OCI-LY7 (cell line): ENCODE measurements around the gene RSPH6A. TPM values are rescaled to one million over a fixed set of nuclear protein-coding genes. Genes with fewer than 3 reads are reported as not detected.

Source experiments
- BruUV-seq: library from RNA; stranded (reverse); fragments of 400-500 nt; replicated peaks from 2 replicates; lab custom pipeline; 2021; lab: Mats Ljungman, UMichigan
- CTCF ChIA-PET: fragments of 300-600 bp; sonication (Branson Sonifier 250); formaldehyde crosslinking; loops from one replicate; lab custom pipeline; 2022; ENCODE audit warnings: antibody characterized with exemption; ENCODE audit not compliant: unreplicated experiment; lab: Charles Lee
- POLR2A ChIA-PET: fragments of 300-600 bp; sonication (Branson Sonifier 250); formaldehyde crosslinking; loops from one replicate; lab custom pipeline; 2022; ENCODE audit warnings: antibody characterized with exemption; lab: Charles Lee
- DNase-seq: peaks from one replicate; pipeline ENCODE4 v3.0.0-alpha.2; 2015; ENCODE audit warnings: low spot score
- H2AFZ ChIP-seq: fragments of 200-600 bp; sonication (generic), shearing (Covaris generic); 2 replicates; pipeline ENCODE4 v1.6.1; 2014; ENCODE audit warnings: mild to moderate bottlenecking, antibody characterized with exemption, low read length, moderate library complexity
- H3K27ac ChIP-seq: fragments of 200-600 bp; sonication (generic); 2 replicates; pipeline ENCODE4 v1.5.1; 2014; ENCODE audit warnings: mixed run types, low read depth, mild to moderate bottlenecking, moderate library complexity, low read length, inconsistent platforms; ENCODE audit not compliant: poor library complexity, severe bottlenecking
- H3K36me3 ChIP-seq: fragments of 200-600 bp; sonication (generic); 2 replicates; pipeline ENCODE4 v1.6.1; 2014; ENCODE audit warnings: mild to moderate bottlenecking, antibody characterized with exemption, low read length, moderate library complexity, mixed read lengths; ENCODE audit not compliant: insufficient read depth
- H3K4me1 ChIP-seq: fragments of 200-600 bp; sonication (generic); 2 replicates; pipeline ENCODE4 v1.5.1; 2014; ENCODE audit warnings: mild to moderate bottlenecking, low read length; ENCODE audit not compliant: insufficient read depth, poor library complexity, severe bottlenecking
- H3K4me2 ChIP-seq: fragments of 200-600 bp; sonication (generic); 2 replicates; pipeline ENCODE4 v1.6.1; 2014; ENCODE audit warnings: mild to moderate bottlenecking, low read length
- H3K4me3 ChIP-seq: fragments of 200-600 bp; sonication (generic); 2 replicates; pipeline ENCODE4 v1.5.1; 2014; ENCODE audit warnings: mild to moderate bottlenecking, low read depth, low read length; ENCODE audit not compliant: poor library complexity, severe bottlenecking
- H3K79me2 ChIP-seq: fragments of 200-600 bp; sonication (generic); 2 replicates; pipeline ENCODE4 v1.6.1; 2016; ENCODE audit warnings: low read depth, mild to moderate bottlenecking, low read length, moderate library complexity, mixed read lengths; ENCODE audit not compliant: insufficient read depth
- H3K9me2 ChIP-seq: fragments of 200-600 bp; sonication (generic); 2 replicates; pipeline ENCODE4 v1.6.1; 2016; ENCODE audit warnings: mild to moderate bottlenecking, low read length, mixed read lengths; ENCODE audit not compliant: insufficient read depth
- H3K9me3 ChIP-seq: fragments of 200-600 bp; sonication (generic); 2 replicates; pipeline ENCODE4 v1.6.1; 2014; ENCODE audit warnings: mild to moderate bottlenecking, mixed run types, low read length, mixed read lengths
- H4K20me1 ChIP-seq: fragments of 200-600 bp; sonication (generic); 2 replicates; pipeline ENCODE4 v1.6.1; 2014; ENCODE audit warnings: mild to moderate bottlenecking, antibody characterized with exemption, low read length, moderate library complexity, mixed read lengths; ENCODE audit not compliant: insufficient read depth
- EZH2phosphoT487 ChIP-seq: fragments of 200-600 bp; sonication (generic); IDR thresholded peaks from 2 replicates; pipeline ENCODE4 v1.6.1; 2018; ENCODE audit warnings: low read depth, borderline replicate concordance, mild to moderate bottlenecking, mixed run types, antibody characterized with exemption, low read length, moderate library complexity, mixed read lengths
- intact Hi-C: fragments of 100-400 bp; cut with micrococcal nuclease; formaldehyde crosslinking; loops from one replicate; pipeline ENCODE4 v1.10.0; 2022; ENCODE audit not compliant: unreplicated experiment
- total RNA-seq, 2 experiments: library from RNA; depleted of rRNA in 1 of 2; stranded (reverse); fragments of >200 nt in 1 of 2; shearing (Covaris generic) in 1 of 2; gene quantifications; 2 replicates each; pipeline ENCODE4 v1.2.3, GENCODE V29; 2014 to 2022
- TF ChIP-seq, protein P1 (sequence below): fragments of 200-600 bp; sonication (generic); conservative IDR thresholded peaks from 2 replicates; pipeline ENCODE4 v1.5.1; 2014; ENCODE audit warnings: mild to moderate bottlenecking, antibody characterized with exemption, low read length, moderate library complexity, mixed read lengths

RSPH6A gene
- total RNA-seq, 2 experiments from 2014 or later: 0.16 to 0.72 TPM

DNA sequence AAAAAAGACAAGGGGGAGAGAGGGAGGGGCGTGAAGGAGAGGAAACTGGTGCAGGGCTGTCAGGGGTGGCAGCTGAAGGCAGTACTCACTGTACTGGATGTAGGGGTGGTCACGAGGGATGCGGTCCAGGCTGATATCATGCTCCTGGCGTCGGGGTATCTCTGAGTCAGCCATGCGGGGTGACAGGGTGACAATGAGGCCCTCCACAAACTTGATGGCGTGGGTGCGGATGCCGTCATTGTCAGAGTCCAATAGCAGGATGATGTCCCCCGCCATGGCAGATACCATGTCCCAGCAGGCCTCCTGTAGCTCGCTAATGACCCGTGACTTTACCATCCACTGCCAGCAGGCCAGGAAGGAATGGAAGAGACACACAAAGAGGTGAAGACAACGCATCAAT is 32.6 kb upstream of the RSPH6A start:
- Histone ChIP-seq H3K27ac (no peak overlapping the region), H2AFZ (no peak overlapping the region), H3K9me3 (no peaks in the 10 kb centered on the region), H4K20me1 (no peaks in the 10 kb centered on the region), H3K79me2 (no peaks in the 10 kb centered on the region), H3K4me2 (no peak overlapping the region), H3K4me1 (no peaks in the 10 kb centered on the region), H3K4me3 (no peak overlapping the region), H3K9me2 (no peaks in the 10 kb centered on the region), H3K36me3 (peaks cover 98% of the 10 kb centered on the region)
- CTCF ChIA-PET: no interaction called here
- DNase-seq: no peak
- POLR2A ChIA-PET: no interaction called here
- BruUV-seq: no TSS peak
- TF ChIP-seq, protein P1, sequence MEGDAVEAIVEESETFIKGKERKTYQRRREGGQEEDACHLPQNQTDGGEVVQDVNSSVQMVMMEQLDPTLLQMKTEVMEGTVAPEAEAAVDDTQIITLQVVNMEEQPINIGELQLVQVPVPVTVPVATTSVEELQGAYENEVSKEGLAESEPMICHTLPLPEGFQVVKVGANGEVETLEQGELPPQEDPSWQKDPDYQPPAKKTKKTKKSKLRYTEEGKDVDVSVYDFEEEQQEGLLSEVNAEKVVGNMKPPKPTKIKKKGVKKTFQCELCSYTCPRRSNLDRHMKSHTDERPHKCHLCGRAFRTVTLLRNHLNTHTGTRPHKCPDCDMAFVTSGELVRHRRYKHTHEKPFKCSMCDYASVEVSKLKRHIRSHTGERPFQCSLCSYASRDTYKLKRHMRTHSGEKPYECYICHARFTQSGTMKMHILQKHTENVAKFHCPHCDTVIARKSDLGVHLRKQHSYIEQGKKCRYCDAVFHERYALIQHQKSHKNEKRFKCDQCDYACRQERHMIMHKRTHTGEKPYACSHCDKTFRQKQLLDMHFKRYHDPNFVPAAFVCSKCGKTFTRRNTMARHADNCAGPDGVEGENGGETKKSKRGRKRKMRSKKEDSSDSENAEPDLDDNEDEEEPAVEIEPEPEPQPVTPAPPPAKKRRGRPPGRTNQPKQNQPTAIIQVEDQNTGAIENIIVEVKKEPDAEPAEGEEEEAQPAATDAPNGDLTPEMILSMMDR: no peak
- no peak for TF ChIP-seq EZH2phosphoT487
- intact Hi-C loops: no loop called here

DNA sequence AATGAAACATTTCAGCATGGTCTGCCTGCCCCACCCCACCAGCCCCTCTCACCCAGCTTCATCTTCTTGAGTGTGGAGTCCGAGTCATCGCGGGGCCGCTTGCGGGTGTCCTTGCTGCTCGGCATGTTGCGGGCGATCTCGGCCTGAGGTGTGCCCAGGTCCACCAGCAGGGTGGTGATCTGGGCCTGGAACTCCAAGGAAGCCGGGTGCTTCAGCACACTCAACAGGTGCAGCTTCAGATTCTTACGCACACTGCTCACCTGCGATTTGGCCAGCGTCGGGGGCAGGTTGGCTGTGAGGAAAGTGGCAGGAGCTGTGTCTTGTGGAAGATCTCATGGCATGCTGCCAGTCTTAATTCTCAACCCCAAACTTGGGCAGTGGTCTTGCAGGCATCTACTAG is 27.1 kb upstream of the RSPH6A start:
- DNase-seq: no peak
- no peak overlapping the region for H3K4me3 ChIP-seq
- no peaks in the 10 kb centered on the region for H3K9me2 ChIP-seq
- no peak overlapping the region for H2AFZ ChIP-seq
- intact Hi-C loops: no loop called here
- H3K36me3 ChIP-seq: peaks cover 98% of the 10 kb centered on the region
- no peaks in the 10 kb centered on the region for H3K79me2 ChIP-seq
- ChIA-PET CTCF (no interaction called here), POLR2A (interaction anchor here (0.6 kb wide), 1 partner anchor 17 kb away, joined by 3 read pairs; no protein-coding TSS in a partner anchor)
- no peaks in the 10 kb centered on the region for H4K20me1 ChIP-seq
- no peaks in the 10 kb centered on the region for H3K4me1 ChIP-seq
- TF ChIP-seq, protein P1: no peak
- no peak for TF ChIP-seq EZH2phosphoT487
- no peak overlapping the region for H3K27ac ChIP-seq
- H3K9me3 ChIP-seq: peaks cover 4% of the 10 kb centered on the region; the same call in 1 of the 2 replicates
- no TSS peak for BruUV-seq
- H3K4me2 ChIP-seq: no peak overlapping the region

DNA sequence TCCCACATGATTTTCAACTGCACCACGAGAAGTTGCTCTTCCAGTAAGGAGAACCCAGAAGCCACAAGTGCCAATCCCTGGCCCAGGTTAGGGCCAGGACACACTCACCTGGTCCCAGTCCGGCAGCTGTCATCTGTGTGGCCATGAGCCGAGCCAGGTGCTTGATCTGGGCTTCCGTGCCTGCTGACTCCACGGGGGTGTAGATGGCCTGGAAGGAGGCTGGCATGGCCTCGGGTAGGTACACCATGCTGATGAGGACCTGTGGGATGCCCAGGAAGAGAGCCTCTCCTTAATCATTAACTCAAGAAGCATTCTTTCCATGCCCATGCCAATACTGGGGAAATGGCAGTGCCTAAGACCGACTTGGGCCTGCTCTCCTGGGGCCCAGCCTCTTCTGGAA is 19.9 kb upstream of the RSPH6A start:
- H3K79me2 ChIP-seq: no peaks in the 10 kb centered on the region
- ChIA-PET CTCF (no interaction called here), POLR2A (interaction anchor here (1.1 kb wide), 1 partner anchor 23 kb away, joined by 3 read pairs; no protein-coding TSS in a partner anchor)
- no peaks in the 10 kb centered on the region for H3K9me2 ChIP-seq
- no TSS peak for BruUV-seq
- no peak for DNase-seq
- no peaks in the 10 kb centered on the region for H4K20me1 ChIP-seq
- intact Hi-C loops: no loop called here
- no peak overlapping the region for H2AFZ ChIP-seq
- H3K4me3 ChIP-seq: no peak overlapping the region
- H3K4me1 ChIP-seq: no peaks in the 10 kb centered on the region
- H3K36me3 ChIP-seq: peaks cover 97% of the 10 kb centered on the region
- H3K9me3 ChIP-seq: peaks cover 4% of the 10 kb centered on the region; the same call in 1 of the 2 replicates
- TF ChIP-seq EZH2phosphoT487: no peak
- TF ChIP-seq, protein P1: no peak
- no peak overlapping the region for H3K27ac ChIP-seq
- no peak overlapping the region for H3K4me2 ChIP-seq
